HepG2 (cell line): ENCODE measurements around the gene SCFD2. TPM values are rescaled to one million over a fixed set of nuclear protein-coding genes. Genes with fewer than 3 reads are reported as not detected.
A peak's percentile ranks its signal among the peaks of the same experiment; 100 is the strongest.

Experiments used
- ATAC-seq: fragments of 200-7000 bp; cut with Tn5 transposase; 3 replicates; pipeline ENCODE4 v1.9.1; 2020; ENCODE audit warnings: mild to moderate bottlenecking, moderate library complexity
- BruUV-seq: library from RNA; stranded (reverse); fragments of 400-500 nt; replicated peaks from 2 replicates; lab custom pipeline; 2021; lab: Mats Ljungman, UMichigan
- CTCF ChIA-PET: fragments of 300-600 bp; formaldehyde crosslinking; extraction: SDS; loops from one replicate; lab custom pipeline; 2021; ENCODE audit warnings: low total read pairs, inconsistent platforms, low intra/inter-chr PET ratio; lab: Yijun Ruan, JAX
- POLR2A ChIA-PET: fragments of 350-600 bp; sonication (Branson Sonifier 250); formaldehyde crosslinking; loops from one replicate; lab custom pipeline; 2020; ENCODE audit warnings: antibody characterized with exemption, inconsistent platforms; lab: Yijun Ruan, JAX
- DNase-seq: peaks from one replicate; pipeline ENCODE4 v3.0.0-alpha.2; 2015; ENCODE audit warnings: low spot score
- FAIRE-seq: peaks from 3 replicates; lab custom pipeline; 2011; peaks lifted over from hg19 to GRCh38; lab: Jason Lieb, UNC
- H2AFZ ChIP-seq: one replicate; pipeline ENCODE4 v1.6.1; 2011; ENCODE audit warnings: low read length, inconsistent platforms
- H3K27ac ChIP-seq: fragments of 300-600 bp; 3 replicates; pipeline ENCODE4 v1.8.0; 2011; ENCODE audit warnings: mixed run types, mild to moderate bottlenecking, mixed read lengths, low read length, inconsistent platforms; ENCODE audit not compliant: insufficient read depth; ENCODE audit errors: extremely low read length
- H3K27me3 ChIP-seq, 2 experiments: fragments of 200-600 bp in 1 of 2; 2 replicates in 1 of 2; 3 replicates in 1 of 2; pipeline versions ENCODE4 v1.6.0 to v1.8.0; 2011; ENCODE audit warnings: low read length in 2 of 2, mild to moderate bottlenecking in 2 of 2, moderate library complexity in 2 of 2, inconsistent platforms in 1 of 2; ENCODE audit not compliant: insufficient read depth in 2 of 2, control insufficient read depth in 1 of 2
- H3K36me3 ChIP-seq, 2 experiments: fragments of 200-600 bp in 1 of 2; replicated peaks in 1 of 2; 2 replicates in 1 of 2; 3 replicates in 1 of 2; pipeline versions ENCODE4 v1.5.1 to v1.8.0; 2011; ENCODE audit warnings: low read length in 2 of 2, inconsistent platforms in 1 of 2; ENCODE audit not compliant: insufficient read depth in 2 of 2, control insufficient read depth in 1 of 2
- H3K4me1 ChIP-seq: 2 replicates; pipeline ENCODE4 v1.5.1; 2012; ENCODE audit warnings: low read length, inconsistent platforms; ENCODE audit not compliant: insufficient read depth
- H3K4me2 ChIP-seq: 2 replicates; pipeline ENCODE4 v1.6.0; 2011; ENCODE audit warnings: low read depth, low read length, inconsistent platforms
- H3K4me3 ChIP-seq, 3 experiments: fragments of 200-600 bp in 1 of 3; sonication (generic), shearing (Covaris generic) in 1 of 3; replicated peaks in 1 of 3; 2 replicates each; pipeline ENCODE4 v1.5.1; 2011 to 2016; ENCODE audit warnings: low read length in 3 of 3, inconsistent platforms in 2 of 3, low read depth in 2 of 3, mild to moderate bottlenecking in 2 of 3, control low read depth in 1 of 3, mixed read lengths in 1 of 3; ENCODE audit not compliant: insufficient read depth in 1 of 3
- H3K79me2 ChIP-seq: one replicate; pipeline ENCODE4 v1.6.1; 2011; ENCODE audit warnings: low read length, inconsistent platforms; ENCODE audit not compliant: insufficient read depth
- H3K9ac ChIP-seq: 2 replicates; pipeline ENCODE4 v1.6.0; 2011; ENCODE audit warnings: mild to moderate bottlenecking, low read depth, low read length, inconsistent platforms; ENCODE audit not compliant: insufficient read depth
- H3K9me3 ChIP-seq: 2 replicates; pipeline ENCODE4 v1.5.1; 2012; ENCODE audit warnings: mild to moderate bottlenecking, low read length
- H4K20me1 ChIP-seq: 2 replicates; pipeline ENCODE4 v1.6.0; 2011; ENCODE audit warnings: inconsistent platforms, mild to moderate bottlenecking, low read length, moderate library complexity; ENCODE audit not compliant: insufficient read depth
- HNRNPK ChIP-seq: fragments of 200-400 bp; formaldehyde crosslinking; IDR thresholded peaks from 2 replicates; pipeline ENCODE4 v1.6.1; 2018; ENCODE audit warnings: low read length, low read depth, moderate library complexity, mild to moderate bottlenecking; ENCODE audit not compliant: poor library complexity, severe bottlenecking
- LBX2 ChIP-seq: sonication (generic); formaldehyde crosslinking; IDR thresholded peaks from 2 replicates; pipeline ENCODE4 v1.5.0; 2020; ENCODE audit warnings: missing genetic modification reagents, mild to moderate bottlenecking, borderline replicate concordance
- PCBP2 ChIP-seq: fragments of 200-400 bp; formaldehyde crosslinking; optimal IDR thresholded peaks from 2 replicates; pipeline ENCODE3; 2018; ENCODE audit warnings: low read length, low read depth; ENCODE audit not compliant: poor library complexity, severe bottlenecking
- ZMYM4 ChIP-seq: sonication (generic); formaldehyde crosslinking; IDR thresholded peaks from 2 replicates; pipeline ENCODE4 v1.8.1; 2023; ENCODE audit warnings: mild to moderate bottlenecking, missing genetic modification reagents
- ZNF234 ChIP-seq: sonication (generic); formaldehyde crosslinking; conservative IDR thresholded peaks from 2 replicates; pipeline ENCODE4 v1.5.1; 2020; ENCODE audit warnings: mild to moderate bottlenecking, missing genetic modification reagents
- WGBS: methylation state at CpG from one replicate; pipeline ENCODE4 v1.1.6; 2017; ENCODE audit warnings: low lambda C conversion rate; 5-methylcytosine and 5-hydroxymethylcytosine counted together
- in situ Hi-C: cut with HindIII; loops from 2 replicates; pipeline ENCODE4 v1.10.0; 2017; ENCODE audit warnings: low pct_unique_long_range_greater_than_20kb; ENCODE audit not compliant: extremely low pct_ligation_motif_present
- intact Hi-C: fragments of 100-400 bp; cut with micrococcal nuclease; formaldehyde crosslinking; loops from one replicate; pipeline ENCODE4 v1.10.0; 2022; ENCODE audit not compliant: unreplicated experiment
- polyA plus RNA-seq, 8 experiments: library from polyadenylated mRNA; depleted of rRNA in 3 of 8; stranded (reverse) in 7 of 8; unstranded in 1 of 8; fragments of >200 nt; fragmentation: Illumina TruSeq in 4 of 8; extraction: Trizol in 4 of 8; gene quantifications; 2 replicates each; pipeline versions ENCODE4 v1.2.1 to v1.2.3, GENCODE V29; 2011 to 2016; ENCODE audit warnings: low read depth in 4 of 8, missing spikeins in 1 of 8, mixed read lengths in 1 of 8; ENCODE audit not compliant: insufficient read depth in 1 of 8
- total RNA-seq, 5 experiments: library from RNA; depleted of rRNA; stranded (reverse); fragments of >200 nt; fragmentation: Illumina TruSeq; extraction: Trizol; gene quantifications; 2 replicates each; pipeline ENCODE4 v1.2.3, GENCODE V29; 2016; ENCODE audit warnings: low read depth in 1 of 5

The SCFD2 gene
- total and polyA plus RNA-seq, 2 of the 13 experiments (the other 11 are each of a cell fraction or from before 2014, with no cell fraction given): 4.6 to 15.6 TPM

DNA sequence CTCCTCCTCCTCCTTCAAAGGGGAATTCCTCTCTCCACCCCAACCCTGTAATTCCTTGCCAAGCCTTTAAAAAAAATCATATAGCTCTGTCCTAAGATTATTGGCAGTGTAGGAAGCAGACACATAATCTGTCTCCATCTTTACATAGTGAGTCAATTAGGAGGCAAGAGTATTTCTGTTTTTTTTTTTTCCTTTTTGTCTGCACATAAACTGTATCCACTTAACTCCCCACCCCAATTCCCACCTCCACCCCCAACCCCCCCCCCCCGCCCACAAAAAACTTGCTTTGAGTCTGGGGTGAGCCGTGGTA lies 321.3 kb downstream of the SCFD2 start:
- no peaks in the 10 kb centered on the region for H3K9me3 ChIP-seq
- in situ Hi-C loops: no loop called here
- no TSS peak for BruUV-seq
- FAIRE-seq (no peak), DNase-seq (no peak), ATAC-seq (no peak)
- ChIA-PET CTCF (no interaction called here), POLR2A (no interaction called here)
- no peaks in the 10 kb centered on the region for H3K27me3 ChIP-seq
- no peak overlapping the region for H3K4me2 ChIP-seq
- no peak overlapping the region for H2AFZ ChIP-seq
- no peak overlapping the region for H3K4me3 ChIP-seq
- no peaks in the 10 kb centered on the region for H3K79me2 ChIP-seq
- no peak overlapping the region for H3K9ac ChIP-seq
- intact Hi-C loops: no loop called here
- peaks cover 9% of the 10 kb centered on the region for H3K4me1 ChIP-seq
- H3K36me3 ChIP-seq: no peaks in the 10 kb centered on the region
- peak; percentile 90 for TF ChIP-seq PCBP2
- TF ChIP-seq HNRNPK: peak; percentile 48
- TF ChIP-seq ZNF234 (CRISPR knock-in tag): no peak
- H3K27ac ChIP-seq: no peak overlapping the region
- 98% methylated on average over 2 of the region's 2 CpGs for WGBS
- no peaks in the 10 kb centered on the region for H4K20me1 ChIP-seq

GRCh38 chr4:53043891-53044650 lies 321.8 kb downstream of the SCFD2 start:
- Histone ChIP-seq H3K36me3 (no peaks in the 10 kb centered on the region), H3K9ac (no peak overlapping the region), H3K4me1 (peaks cover 9% of the 10 kb centered on the region), H2AFZ (no peak overlapping the region), H3K4me2 (no peak overlapping the region), H3K79me2 (no peaks in the 10 kb centered on the region)
- in situ Hi-C loops: no loop called here
- WGBS: 67% methylated on average over 4 of the region's 4 CpGs
- ATAC-seq (no peak), FAIRE-seq (no peak)
- intact Hi-C loops: no loop called here
- TF ChIP-seq LBX2 (CRISPR knock-in tag) (no peak), ZMYM4 (CRISPR knock-in tag) (peak; percentile 15; the same call in 1 of the 2 replicates)
- TF ChIP-seq, all 625 proteins: peak for 1
- Histone ChIP-seq H3K27ac (no peak overlapping the region), H3K9me3 (no peaks in the 10 kb centered on the region), H3K27me3 (no peaks in the 10 kb centered on the region), H4K20me1 (no peaks in the 10 kb centered on the region), H3K4me3 (no peak overlapping the region)
- POLR2A ChIA-PET: no interaction called here
- BruUV-seq: no TSS peak
- CTCF ChIA-PET: no interaction called here
- DNase-seq: no peak
